SHP77 treated with DMSO at 0.1 percent for 48 hours (cell line): ENCODE results near the gene DNAAF2.
A peak's percentile ranks its signal among the peaks of the same experiment; 100 is the strongest.
"Not testable (repeated sequence)": the region's sequence is repeated elsewhere in the genome, so short reads cannot be mapped to it uniquely, and the experiment has no call there.

ENCODE experiments used
- DNase-seq: peaks from one replicate; lab custom pipeline; 2025; lab: John Stamatoyannopoulos, UW

DNAAF2 gene

GRCh38 chr14:49622022-49622607, 12.9 kb downstream of the DNAAF2 start:
- no peak for DNase-seq

DNA sequence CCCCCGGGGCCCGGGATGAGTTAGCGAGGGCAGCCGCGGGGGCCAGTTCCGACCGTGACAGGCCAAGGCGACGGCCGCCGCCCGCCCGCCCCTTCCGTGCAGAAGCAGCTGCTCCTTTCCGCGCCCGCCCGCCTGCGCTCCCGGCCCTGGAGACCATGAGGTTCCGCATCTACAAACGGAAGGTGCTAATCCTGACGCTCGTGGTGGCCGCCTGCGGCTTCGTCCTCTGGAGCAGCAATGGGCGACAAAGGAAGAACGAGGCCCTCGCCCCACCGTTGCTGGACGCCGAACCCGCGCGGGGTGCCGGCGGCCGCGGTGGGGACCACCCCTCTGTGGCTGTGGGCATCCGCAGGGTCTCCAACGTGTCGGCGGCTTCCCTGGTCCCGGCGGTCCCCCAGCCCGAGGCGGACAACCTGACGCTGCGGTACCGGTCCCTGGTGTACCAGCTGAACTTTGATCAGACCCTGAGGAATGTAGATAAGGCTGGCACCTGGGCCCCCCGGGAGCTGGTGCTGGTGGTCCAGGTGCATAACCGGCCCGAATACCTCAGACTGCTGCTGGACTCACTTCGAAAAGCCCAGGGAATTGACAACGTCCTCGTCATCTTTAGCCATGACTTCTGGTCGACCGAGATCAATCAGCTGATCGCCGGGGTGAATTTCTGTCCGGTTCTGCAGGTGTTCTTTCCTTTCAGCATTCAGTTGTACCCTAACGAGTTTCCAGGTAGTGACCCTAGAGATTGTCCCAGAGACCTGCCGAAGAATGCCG, 13.7 kb downstream of the DNAAF2 start:
- DNase-seq, result peak; percentile 63

- peak; percentile 100 for DNase-seq
Measured at GRCh38 chr14:49620182-49621113, 14.6 kb downstream of the DNAAF2 start, which contains the start of the genes MGAT2 and RPL36AL. Gene MGAT2, plus strand, starts transcription at chr14:49620799. Its CDS starts 470 bp downstream, at chr14:49621269. Gene RPL36AL, minus strand, starts transcription at chr14:49620626. Its CDS starts 1,522 bp downstream, at chr14:49619104.

DNA sequence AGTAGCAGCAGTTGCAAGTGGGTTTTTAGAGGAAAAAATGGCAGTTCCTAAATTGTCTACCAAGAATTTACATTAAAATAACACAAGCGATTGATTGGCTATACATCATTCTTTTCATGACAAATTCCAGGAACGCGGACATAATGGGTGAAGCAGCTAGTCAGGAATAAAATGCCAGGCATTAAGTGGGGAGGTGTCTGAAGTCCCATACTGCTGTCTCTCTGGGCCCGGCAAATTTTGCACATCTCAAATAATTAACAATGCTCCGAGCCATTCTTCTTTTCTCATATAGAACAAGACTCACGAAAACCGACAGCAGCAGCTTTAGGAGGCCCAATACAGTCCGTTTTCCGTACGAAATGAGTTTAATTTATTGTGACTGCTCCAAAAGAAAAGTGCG, 15.3 kb downstream of the DNAAF2 start:
- no peak for DNase-seq

DNA sequence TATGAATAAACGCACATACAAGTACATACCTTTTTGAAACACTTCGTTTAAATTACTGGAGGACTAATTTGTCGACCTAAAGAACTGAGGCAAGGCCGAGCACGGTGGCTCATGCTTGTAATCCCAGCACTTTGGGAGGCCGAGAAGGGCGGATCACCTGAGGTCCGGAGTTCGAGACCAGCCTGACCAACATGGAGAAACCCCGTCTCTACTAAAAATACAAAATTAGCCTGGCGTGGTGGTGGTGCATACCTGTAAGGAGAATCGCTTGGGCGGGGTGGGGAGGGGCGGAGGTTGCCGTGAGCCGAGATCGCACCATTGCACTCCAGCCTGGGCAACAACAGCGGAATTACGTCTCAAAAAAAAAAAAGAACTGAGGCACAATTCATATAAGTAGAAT, 15.8 kb downstream of the DNAAF2 start:
- DNase-seq, result not testable (repeated sequence)

DNA sequence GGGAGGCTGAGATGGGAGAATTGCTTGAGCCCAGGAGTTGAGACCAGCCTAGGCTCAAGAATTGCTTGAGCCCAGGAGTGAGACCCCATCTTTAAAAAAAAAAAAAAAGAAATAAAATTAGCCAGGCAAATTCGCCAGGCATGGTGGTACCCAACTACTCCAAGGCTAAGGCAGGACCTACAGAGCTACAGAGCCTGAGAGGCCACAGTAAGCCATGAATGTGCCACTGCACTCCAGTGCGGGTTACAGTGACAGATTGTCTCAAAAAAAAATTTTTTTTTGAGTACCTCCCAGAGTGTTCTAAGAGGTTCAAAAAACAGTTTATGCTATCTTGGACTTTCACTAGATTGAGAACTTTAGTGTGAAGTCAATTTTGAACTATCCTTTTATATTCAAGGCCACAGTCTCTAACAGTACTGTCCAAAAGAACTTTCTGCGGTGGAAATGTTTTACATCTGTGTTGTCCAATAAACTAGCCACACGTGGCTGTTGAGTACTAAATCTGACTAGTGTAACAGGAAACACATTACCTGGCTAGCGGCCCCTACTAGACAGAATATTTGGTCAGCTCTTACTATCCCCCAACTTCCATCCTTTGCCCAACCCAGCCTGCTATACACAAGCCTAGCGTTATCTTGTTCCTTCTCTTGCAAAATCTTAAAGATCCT, 17.1 kb downstream of the DNAAF2 start:
- no peak for DNase-seq

- DNase-seq, result no peak
Measured at GRCh38 chr14:49615776-49616175, 19.3 kb downstream of the DNAAF2 start.

GRCh38 chr14:49614196-49614595, 20.8 kb downstream of the DNAAF2 start:
- DNase-seq, result no peak

- no peak for DNase-seq
Measured at GRCh38 chr14:49612671-49613070, 22.4 kb downstream of the DNAAF2 start.

DNA sequence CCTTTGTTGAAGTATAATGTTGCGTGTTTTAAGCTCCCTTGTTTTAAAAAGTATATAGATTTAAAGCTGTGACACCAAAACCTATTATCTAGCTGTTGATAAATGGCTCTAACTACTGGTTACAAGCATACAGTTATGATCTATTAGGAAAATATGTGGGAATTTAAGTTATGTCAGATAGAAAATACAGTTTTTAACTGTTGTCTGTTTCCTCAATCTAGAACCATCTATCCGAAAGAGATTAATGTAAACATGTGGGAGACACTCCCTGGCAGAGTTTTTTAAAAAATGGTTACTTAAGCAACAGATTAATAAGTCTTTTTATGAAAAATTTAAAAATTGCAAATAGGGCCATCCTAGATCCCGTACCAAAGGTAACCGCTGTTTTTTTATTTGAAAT, 22.8 kb downstream of the DNAAF2 start:
- no peak for DNase-seq

GRCh38 chr14:49607583-49607982, 27.5 kb downstream of the DNAAF2 start:
- DNase-seq, result no peak

DNA sequence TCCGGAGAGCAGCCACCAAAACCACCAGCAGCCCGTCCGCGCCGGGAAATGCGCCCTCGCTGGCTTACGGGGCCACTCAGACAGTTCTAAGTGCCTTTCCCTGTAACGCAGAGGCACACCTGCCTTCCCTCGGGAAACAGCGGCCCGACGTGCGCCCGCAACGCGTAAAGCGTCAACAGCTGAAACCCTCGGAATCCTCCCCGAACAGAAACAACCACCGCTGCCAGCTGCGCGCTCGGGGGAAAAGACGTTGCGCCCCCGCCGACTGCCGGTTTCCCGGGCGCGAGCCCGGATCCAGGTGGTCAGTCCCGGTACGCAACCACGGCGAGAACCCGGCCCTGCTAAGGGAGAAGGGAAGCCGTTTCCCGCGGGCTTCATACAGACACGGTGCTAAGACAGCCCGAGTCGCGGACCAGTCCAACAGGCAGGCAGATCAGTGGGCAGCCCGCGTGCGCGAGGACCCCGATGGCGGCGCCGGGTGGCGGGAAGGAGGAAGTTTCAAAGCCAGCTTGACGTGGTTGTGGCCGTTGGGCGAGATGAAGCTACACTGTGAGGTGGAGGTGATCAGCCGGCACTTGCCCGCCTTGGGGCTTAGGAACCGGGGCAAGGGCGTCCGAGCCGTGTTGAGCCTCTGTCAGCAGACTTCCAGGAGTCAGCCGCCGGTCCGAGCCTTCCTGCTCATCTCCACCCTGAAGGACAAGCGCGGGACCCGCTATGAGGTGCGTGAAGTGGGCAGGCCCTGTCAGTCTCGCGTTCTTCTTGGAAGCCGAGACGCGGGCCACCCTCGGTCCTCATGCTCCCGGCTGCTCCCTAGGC, 36.4 kb downstream of the DNAAF2 start, which contains the start of gene LRR1:
TSS of gene LRR1 (plus strand) at position 456 of the 816 bp plus-strand sequence. CDS start at position 537, 81 bp downstream.
- DNase-seq, result peak; percentile 77

- no peak for DNase-seq
Measured at GRCh38 chr14:49598189-49598484, 36.9 kb downstream of the DNAAF2 start.

DNA sequence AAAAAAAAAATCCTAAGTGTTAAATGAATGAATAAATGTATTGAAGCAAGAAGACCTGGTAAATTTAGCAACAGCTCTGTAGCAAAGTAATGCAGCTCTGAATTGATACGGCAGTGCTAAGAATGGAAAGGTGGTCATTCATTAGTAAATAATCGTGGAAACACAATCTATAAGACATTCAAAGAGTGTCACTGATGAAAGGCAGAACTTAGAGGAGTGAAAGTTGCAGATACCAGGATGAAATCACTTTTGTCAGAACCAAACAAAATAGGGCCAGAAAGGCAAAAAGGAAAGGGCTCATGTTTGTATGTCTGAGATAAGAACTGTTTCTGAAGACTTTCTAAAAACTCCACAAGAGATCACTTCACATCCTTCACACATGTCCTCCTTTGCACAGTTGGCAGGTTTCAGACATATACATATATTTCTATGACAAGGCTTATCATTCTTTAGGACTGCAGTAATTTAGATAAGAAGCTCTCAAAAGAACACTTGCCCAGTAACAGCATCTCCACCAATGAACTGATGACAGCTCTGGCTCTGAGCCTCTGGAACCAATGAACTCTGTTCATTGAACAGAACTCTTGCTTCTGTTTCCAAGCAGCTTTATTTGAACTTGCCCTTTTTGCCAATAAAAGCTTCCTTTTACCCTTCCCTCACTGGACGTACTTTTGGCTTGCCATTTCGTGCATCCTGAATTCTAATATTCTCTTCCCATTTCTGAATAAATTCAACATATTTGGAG, 40.5 kb downstream of the DNAAF2 start:
- no peak for DNase-seq

DNA sequence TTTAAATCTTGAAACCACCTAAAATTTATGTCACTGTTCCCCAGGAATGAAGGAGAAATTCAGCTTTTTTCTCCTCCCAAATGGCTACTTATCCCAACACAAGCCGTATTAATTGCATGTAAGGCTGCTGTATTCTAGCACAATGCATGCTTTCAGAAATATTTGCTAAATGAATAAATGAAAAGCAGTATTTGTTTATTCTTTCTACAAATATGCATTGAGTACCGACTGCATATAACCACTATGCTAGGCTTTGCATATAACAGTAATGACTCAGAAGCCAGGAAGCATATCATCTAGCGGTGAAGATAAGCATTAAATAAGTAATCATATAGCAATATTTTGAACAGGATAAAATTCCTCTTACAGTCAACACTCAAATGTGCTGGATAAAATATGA, 42.0 kb downstream of the DNAAF2 start:
- DNase-seq, result no peak

DNA sequence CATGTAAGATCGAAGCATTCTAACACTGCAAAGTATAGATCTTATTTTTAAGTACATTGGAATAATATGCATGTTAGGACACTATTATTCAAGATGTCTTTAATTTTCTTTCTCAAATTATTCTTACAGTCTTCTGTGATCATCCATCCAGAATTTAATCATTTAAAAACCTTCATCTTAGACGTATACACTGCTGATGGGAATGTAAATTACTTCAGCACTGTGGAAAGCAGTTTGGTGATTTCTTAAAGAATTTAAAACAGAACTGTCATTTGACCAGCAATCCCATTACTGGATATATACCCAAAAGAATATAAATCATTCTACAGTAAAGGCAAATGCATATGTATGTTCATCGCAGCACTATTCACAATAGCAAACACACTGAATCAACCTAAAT, 45.7 kb downstream of the DNAAF2 start:
- no peak for DNase-seq

GRCh38 chr14:49586673-49587460, 48.2 kb downstream of the DNAAF2 start:
- DNase-seq, result peak; percentile 65

DNA sequence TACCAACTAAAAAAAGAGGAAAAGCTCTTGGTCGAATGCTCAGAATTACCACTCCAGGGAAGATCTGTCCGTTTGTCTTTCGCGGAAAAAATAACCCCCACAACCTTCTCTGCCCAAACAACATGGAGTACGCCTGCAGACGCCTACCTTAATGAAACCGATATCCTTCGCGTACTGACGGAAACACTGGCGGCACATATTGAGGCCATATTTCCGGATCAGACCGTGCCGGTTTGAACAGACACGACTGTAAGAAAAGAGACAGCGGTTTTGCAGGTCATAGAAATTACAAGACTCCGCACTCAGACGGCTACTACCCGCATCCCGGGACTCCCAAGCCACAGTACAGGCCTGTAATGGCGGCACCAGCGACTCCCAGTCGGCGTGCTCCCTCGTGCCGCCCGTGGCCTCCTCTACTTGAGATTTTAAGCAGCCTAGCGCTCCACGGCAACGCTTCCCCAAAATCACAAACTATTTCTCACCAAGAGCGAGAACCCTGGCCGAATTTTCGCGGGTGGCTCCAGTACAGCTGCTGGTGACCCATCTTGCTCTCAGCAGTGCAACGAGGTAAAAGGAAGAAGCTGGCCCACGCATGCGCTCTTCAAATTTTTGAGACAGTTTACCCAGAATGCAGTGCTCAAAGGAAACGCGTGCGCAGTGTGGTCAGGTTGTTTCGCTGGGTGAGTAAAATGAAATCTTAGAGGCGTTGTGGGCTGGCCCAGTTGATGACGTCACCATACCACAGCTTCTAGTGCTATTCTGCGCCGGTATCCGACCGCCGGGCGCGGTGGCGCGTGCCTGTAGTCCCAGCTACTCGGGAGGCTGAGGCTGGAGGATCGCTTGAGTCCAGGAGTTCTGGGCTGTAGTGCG, 49.0 kb downstream of the DNAAF2 start, which contains the start of gene RPS29:
TSS of gene RPS29 (minus strand) at position 578 of the 870 bp plus-strand sequence. CDS start at position 544, 34 bp downstream.
- peak; percentile 94 for DNase-seq
